HepG2 (cell line): ENCODE data around the gene OR2F1. TPM values are rescaled to one million over a fixed set of nuclear protein-coding genes. Genes with fewer than 3 reads are reported as not detected.

Source experiments
- AHR ChIP-seq: IDR thresholded peaks from 2 replicates; pipeline ENCODE4 v1.6.1; 2018; ENCODE audit warnings: missing genetic modification reagents, missing compliant biosample characterization
- ARID5B ChIP-seq: IDR thresholded peaks from 2 replicates; pipeline ENCODE4 v1.4.0; 2020; ENCODE audit warnings: mild to moderate bottlenecking, missing genetic modification reagents
- ASH2L ChIP-seq: fragments of 300-600, 200-600 bp; sonication (generic); IDR thresholded peaks from 2 replicates; pipeline ENCODE4 v1.7.0; 2017; ENCODE audit warnings: low read depth, mild to moderate bottlenecking, moderate library complexity, mixed read lengths, low read length; ENCODE audit not compliant: insufficient read length
- ATF5 ChIP-seq: sonication (generic); formaldehyde crosslinking; IDR thresholded peaks from 2 replicates; pipeline ENCODE4 v1.4.0; 2020; ENCODE audit warnings: mild to moderate bottlenecking, low read depth, missing genetic modification reagents
- FOXJ3 ChIP-seq: sonication (generic); formaldehyde crosslinking; IDR thresholded peaks from 2 replicates; pipeline ENCODE4 v1.4.0; 2020; ENCODE audit warnings: missing genetic modification reagents, mild to moderate bottlenecking, borderline replicate concordance
- FOXP1 ChIP-seq, 2 experiments: fragments of 450-650 bp in 1 of 2; IDR thresholded peaks; 2 replicates each; pipeline ENCODE4 v1.6.1; 2017 to 2018; ENCODE audit warnings: antibody characterized with exemption in 1 of 2
- GABPB1 ChIP-seq: IDR thresholded peaks from 2 replicates; pipeline ENCODE4 v1.6.1; 2016; ENCODE audit warnings: mild to moderate bottlenecking, missing genetic modification reagents, moderate library complexity, missing compliant biosample characterization
- MXD4 ChIP-seq: IDR thresholded peaks from 2 replicates; pipeline ENCODE4 v1.6.1; 2016; ENCODE audit warnings: mild to moderate bottlenecking, missing biosample characterization, missing genetic modification reagents
- NR2F1 ChIP-seq, 2 experiments: fragments of 450-650 bp in 1 of 2; formaldehyde crosslinking in 1 of 2; IDR thresholded peaks; 2 replicates each; pipeline versions ENCODE4 v1.5.0 to v1.6.1; 2016 to 2020; ENCODE audit warnings: mild to moderate bottlenecking in 1 of 2, missing compliant biosample characterization in 1 of 2, missing genetic modification reagents in 1 of 2, moderate library complexity in 1 of 2
- PAXIP1 ChIP-seq: sonication (generic); formaldehyde crosslinking; conservative IDR thresholded peaks from 2 replicates; pipeline ENCODE4 v1.4.0; 2020; ENCODE audit warnings: mild to moderate bottlenecking, missing genetic modification reagents, moderate library complexity
- RARA ChIP-seq: IDR thresholded peaks from 2 replicates; pipeline ENCODE4 v1.6.1; 2016; ENCODE audit warnings: missing genetic modification reagents, missing compliant biosample characterization
- RFX1 ChIP-seq: fragments of 450-650 bp; IDR thresholded peaks from 2 replicates; pipeline ENCODE4 v1.6.1; 2017
- RFX3 ChIP-seq: IDR thresholded peaks from 2 replicates; pipeline ENCODE4 v1.6.1; 2016; ENCODE audit warnings: missing biosample characterization, missing genetic modification reagents
- SP2 ChIP-seq: sonication (generic); formaldehyde crosslinking; IDR thresholded peaks from 2 replicates; pipeline ENCODE4 v1.5.1; 2020; ENCODE audit warnings: mild to moderate bottlenecking, missing genetic modification reagents
- SP5 ChIP-seq: IDR thresholded peaks from 2 replicates; pipeline ENCODE4 v1.6.1; 2016; ENCODE audit warnings: low read depth, borderline replicate concordance
- ZMYM4 ChIP-seq: sonication (generic); formaldehyde crosslinking; IDR thresholded peaks from 2 replicates; pipeline ENCODE4 v1.8.1; 2023; ENCODE audit warnings: mild to moderate bottlenecking, missing genetic modification reagents
- ZNF629 ChIP-seq: sonication (generic); formaldehyde crosslinking; conservative IDR thresholded peaks from 2 replicates; pipeline ENCODE4 v1.5.0; 2020; ENCODE audit warnings: missing genetic modification reagents
- ZNF850 ChIP-seq: sonication (generic); formaldehyde crosslinking; conservative IDR thresholded peaks from 2 replicates; pipeline ENCODE4 v1.9.0; 2021; ENCODE audit warnings: mild to moderate bottlenecking, missing genetic modification reagents
- polyA plus RNA-seq, 8 experiments: library from polyadenylated mRNA; depleted of rRNA in 3 of 8; stranded (reverse) in 7 of 8; unstranded in 1 of 8; fragments of >200 nt; fragmentation: Illumina TruSeq in 4 of 8; extraction: Trizol in 4 of 8; gene quantifications; 2 replicates each; pipeline versions ENCODE4 v1.2.1 to v1.2.3, GENCODE V29; 2011 to 2016; ENCODE audit warnings: low read depth in 4 of 8, missing spikeins in 1 of 8, mixed read lengths in 1 of 8; ENCODE audit not compliant: insufficient read depth in 1 of 8
- total RNA-seq, 5 experiments: library from RNA; depleted of rRNA; stranded (reverse); fragments of >200 nt; fragmentation: Illumina TruSeq; extraction: Trizol; gene quantifications; 2 replicates each; pipeline ENCODE4 v1.2.3, GENCODE V29; 2016; ENCODE audit warnings: low read depth in 1 of 5
- TF ChIP-seq, protein P1 (sequence below): IDR thresholded peaks from 2 replicates; pipeline ENCODE4 v1.6.1; 2012; ENCODE audit warnings: low read depth, low read length, improper control_type of control experiment

OR2F1 gene
- total and polyA plus RNA-seq, 2 of the 13 experiments (the other 11 are each of a cell fraction or from before 2014, with no cell fraction given) = 0.36 to 1.5 TPM

GRCh38 chr7:143958781-143959180 is 4.1 kb downstream of the OR2F1 start (continued):
- TF ChIP-seq ARID5B (CRISPR knock-in tag) = peak; percentile 35; the same call in 1 of the 2 replicates
- TF ChIP-seq SP2 = no peak
- TF ChIP-seq, protein P1, sequence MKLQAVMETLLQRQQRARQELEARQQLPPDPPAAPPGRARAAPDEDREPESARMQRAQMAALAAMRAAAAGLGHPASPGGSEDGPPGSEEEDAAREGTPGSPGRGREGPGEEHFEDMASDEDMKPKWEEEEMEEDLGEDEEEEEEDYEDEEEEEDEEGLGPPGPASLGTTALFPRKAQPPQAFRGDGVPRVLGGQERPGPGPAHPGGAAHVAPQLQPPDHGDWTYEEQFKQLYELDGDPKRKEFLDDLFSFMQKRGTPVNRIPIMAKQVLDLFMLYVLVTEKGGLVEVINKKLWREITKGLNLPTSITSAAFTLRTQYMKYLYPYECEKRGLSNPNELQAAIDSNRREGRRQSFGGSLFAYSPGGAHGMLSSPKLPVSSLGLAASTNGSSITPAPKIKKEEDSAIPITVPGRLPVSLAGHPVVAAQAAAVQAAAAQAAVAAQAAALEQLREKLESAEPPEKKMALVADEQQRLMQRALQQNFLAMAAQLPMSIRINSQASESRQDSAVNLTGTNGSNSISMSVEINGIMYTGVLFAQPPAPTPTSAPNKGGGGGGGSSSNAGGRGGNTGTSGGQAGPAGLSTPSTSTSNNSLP = peak; percentile 66
- TF ChIP-seq ZNF850 (CRISPR knock-in tag) = no peak
- peak; percentile 78 for TF ChIP-seq RFX3 (CRISPR knock-in tag)
- TF ChIP-seq ZNF629 (CRISPR knock-in tag) = no peak
- TF ChIP-seq MXD4 (CRISPR knock-in tag) = no peak
- TF ChIP-seq ATF5 (CRISPR knock-in tag) = no peak
- 0 out of 2 replicates have a peak, but pooled peaks have one; percentile 10 for TF ChIP-seq SP5 (CRISPR knock-in tag)
- peak; percentile 83 for TF ChIP-seq RFX1
- no peak for TF ChIP-seq GABPB1 (CRISPR knock-in tag)
- TF ChIP-seq FOXP1 (IDR thresholded peaks at IDR 0.05) = no peak
- TF ChIP-seq FOXP1 (CRISPR knock-in tag; IDR thresholded peaks at IDR 0.05) = 0 out of 2 replicates have a peak, but pooled peaks have one; percentile 19
- TF ChIP-seq AHR (CRISPR knock-in tag) = no peak
- TF ChIP-seq NR2F1 (CRISPR knock-in tag; IDR thresholded peaks at IDR 0.05) = peak; percentile 32 to 81; a peak in 2 of 4 replicates
- 0 out of 2 replicates have a peak, but pooled peaks have one; percentile 12 for TF ChIP-seq ZMYM4 (CRISPR knock-in tag)
- TF ChIP-seq ASH2L = peak; percentile 40
- TF ChIP-seq PAXIP1 (CRISPR knock-in tag) = peak; percentile 43; the same call in 1 of the 2 replicates
- peak; percentile 52 for TF ChIP-seq RARA
- TF ChIP-seq FOXJ3 (CRISPR knock-in tag) = peak; percentile 52; the same call in 1 of the 2 replicates
